IPS DF 6.9 (cell line): ENCODE measurements around the gene AMMECR1.
A peak's percentile ranks its signal among the peaks of the same experiment; 100 is the strongest.
"Not testable (repeated sequence)": the region's sequence is repeated elsewhere in the genome, so short reads cannot be mapped to it uniquely, and the experiment has no call there.

Experiments
- DNase-seq: peaks from one replicate; pipeline ENCODE4 v3.0.0-alpha.2; 2013; ENCODE audit warnings: low read depth, low spot score
- H3K27ac ChIP-seq: one replicate; pipeline ENCODE4 v1.5.1; 2013; ENCODE audit warnings: low read length, control low read depth
- H3K27me3 ChIP-seq: 2 replicates; pipeline ENCODE4 v1.6.1; 2013; ENCODE audit warnings: mild to moderate bottlenecking, low read length; ENCODE audit not compliant: control insufficient read depth, insufficient read depth
- H3K36me3 ChIP-seq: 2 replicates; pipeline ENCODE4 v1.6.1; 2013; ENCODE audit warnings: low read length; ENCODE audit not compliant: control insufficient read depth, insufficient read depth
- H3K4me1 ChIP-seq: 2 replicates; pipeline ENCODE4 v1.6.1; 2013; ENCODE audit warnings: low read length; ENCODE audit not compliant: control insufficient read depth, insufficient read depth
- H3K4me3 ChIP-seq: 2 replicates; pipeline ENCODE4 v1.5.1; 2013; ENCODE audit warnings: mild to moderate bottlenecking, low read length
- H3K9me3 ChIP-seq: 2 replicates; pipeline ENCODE4 v1.6.1; 2013; ENCODE audit warnings: low read length, inconsistent platforms; ENCODE audit not compliant: control insufficient read depth, insufficient read depth
- WGBS: extraction: QIAGEN DNeasy Blood & Tissue Kit; methylation state at CpG from one replicate; pipeline ENCODE4 v1.1.7; 2013; ENCODE audit warnings: mixed read lengths, missing lambda C conversion rate; ENCODE audit not compliant: insufficient read length, insufficient coverage; 5-methylcytosine and 5-hydroxymethylcytosine counted together

The AMMECR1 gene

DNA sequence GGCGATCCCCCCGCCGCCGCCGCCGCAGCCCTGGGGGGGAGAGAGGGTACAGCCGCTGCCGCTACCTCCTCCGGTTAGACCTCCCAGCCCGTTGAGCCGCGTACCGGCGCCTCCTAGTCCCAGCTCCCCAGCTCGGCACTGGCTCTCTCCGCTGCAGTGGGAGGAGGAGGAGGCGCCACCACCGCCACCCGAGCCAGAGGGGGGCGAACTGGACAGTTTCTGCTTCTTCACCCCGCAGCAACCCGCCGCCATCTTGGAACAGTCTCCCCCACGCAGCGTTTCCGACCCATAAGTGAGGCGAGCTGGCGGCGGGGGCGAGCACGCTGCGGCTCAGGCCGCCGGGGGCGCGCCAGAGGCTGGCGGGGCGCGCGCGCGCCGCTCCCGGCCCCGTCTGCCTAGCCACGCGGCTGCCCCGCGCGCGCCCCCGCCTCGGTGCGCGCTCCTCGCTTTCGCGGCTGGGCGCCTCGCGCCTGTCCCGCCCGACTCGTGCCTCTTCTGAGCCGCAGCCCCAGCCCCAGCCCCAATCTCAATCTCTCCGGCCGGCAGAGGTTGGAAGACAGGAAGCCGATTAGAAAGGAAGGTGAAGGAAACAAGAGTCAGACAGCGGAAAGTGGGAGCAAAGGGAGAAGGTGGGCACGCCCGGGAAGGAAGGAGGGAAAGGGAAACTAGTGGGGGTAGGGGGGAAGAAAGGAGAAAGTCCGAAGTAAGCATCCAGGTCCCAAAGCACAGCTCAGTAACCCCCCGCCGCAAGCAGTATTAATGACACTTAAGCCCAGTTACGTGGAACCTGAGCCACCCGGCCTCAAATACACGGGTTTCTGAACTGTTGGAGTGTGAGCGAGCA is at the start of gene AMMECR1:
TSS of gene AMMECR1 (minus strand) at position 266 of the 844 bp plus-strand sequence. CDS start at position 252, 14 bp downstream.
- H3K4me3 ChIP-seq = peak within 1 kb of the TSS; percentile 91; the same call in 1 of the 2 replicates
- no peaks in the 10 kb centered on the region for H3K27me3 ChIP-seq
- no CpG with 5 or more reads among the region's 78 CpGs for WGBS
- DNase-seq = peak; percentile 13
- no peaks in the 10 kb centered on the region for H3K9me3 ChIP-seq
- H3K27ac ChIP-seq = no peak within 1 kb of the TSS
- no peaks in the 10 kb centered on the region for H3K36me3 ChIP-seq
- H3K4me1 ChIP-seq = no peaks in the 10 kb centered on the region

DNA sequence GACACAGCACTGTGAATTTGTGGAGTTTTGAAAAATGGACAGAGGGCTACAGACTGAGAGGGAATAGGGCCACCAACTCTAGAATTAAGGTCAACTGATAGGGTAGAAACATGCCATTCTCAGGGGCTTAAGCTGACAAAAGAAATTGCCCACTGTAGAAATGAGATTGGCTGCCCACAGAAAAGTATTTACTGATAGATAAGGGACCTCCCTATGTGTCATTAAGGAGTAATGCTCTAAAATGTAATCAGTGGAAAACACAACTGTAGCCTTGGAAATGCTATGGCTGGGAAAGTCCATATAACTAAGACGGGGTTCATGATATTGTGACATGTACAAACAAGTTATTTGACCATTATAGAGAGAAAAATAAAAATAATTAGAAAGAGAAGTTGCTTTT is 45.4 kb upstream of the AMMECR1 start:
- WGBS = no CpG with 5 or more reads among the region's 1 CpG
- Histone ChIP-seq H3K27ac (no peak overlapping the region), H3K9me3 (no peaks in the 10 kb centered on the region), H3K27me3 (no peaks in the 10 kb centered on the region), H3K36me3 (no peaks in the 10 kb centered on the region), H3K4me3 (no peak overlapping the region), H3K4me1 (no peaks in the 10 kb centered on the region)
- no peak for DNase-seq

DNA sequence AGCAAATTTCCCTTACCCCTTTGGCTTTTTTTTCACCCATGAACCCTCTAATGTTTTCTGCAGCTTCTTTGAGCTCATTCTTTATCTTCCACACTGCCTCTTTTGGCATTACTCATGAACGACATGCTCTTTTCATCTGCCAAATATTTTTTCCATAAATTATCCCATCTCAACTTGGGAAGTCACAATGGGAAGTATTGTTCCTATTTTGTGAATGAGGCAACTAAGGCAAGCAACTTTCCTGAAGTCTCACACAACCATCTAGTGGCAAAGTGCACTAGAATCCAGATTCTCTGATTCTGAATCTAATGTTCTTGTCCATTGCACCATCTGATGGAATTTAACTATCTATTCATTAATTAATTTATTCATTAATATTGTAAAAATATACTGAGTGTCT is 41.4 kb upstream of the AMMECR1 start:
- no peaks in the 10 kb centered on the region for H3K36me3 ChIP-seq
- H3K4me1 ChIP-seq = no peaks in the 10 kb centered on the region
- no peak for DNase-seq
- H3K9me3 ChIP-seq = no peaks in the 10 kb centered on the region
- H3K27ac ChIP-seq = no peak overlapping the region
- H3K27me3 ChIP-seq = no peaks in the 10 kb centered on the region
- WGBS = no CpG with 5 or more reads among the region's 1 CpG
- no peak overlapping the region for H3K4me3 ChIP-seq

DNA sequence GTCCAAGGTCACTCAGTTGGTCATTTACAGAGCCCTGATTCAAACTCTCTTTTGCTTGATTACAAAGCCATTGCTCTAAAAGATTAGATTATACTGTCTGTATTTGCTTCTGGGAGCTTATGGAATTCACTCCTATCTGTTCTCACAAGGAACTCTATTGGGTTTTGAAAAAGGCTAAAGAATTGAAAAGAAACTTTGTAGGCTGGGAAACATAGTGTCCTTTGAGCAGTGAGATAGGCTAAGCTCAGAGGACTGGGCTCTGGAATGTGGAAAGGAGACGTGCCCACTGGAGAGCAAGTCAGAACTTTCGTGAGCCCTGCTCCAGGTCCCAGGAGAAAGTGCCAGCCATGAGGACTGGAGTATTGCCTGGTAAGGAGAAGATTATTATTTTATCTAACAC is 40.7 kb upstream of the AMMECR1 start, which contains the start of gene RTL9:
TSS of gene RTL9 (plus strand) at position 301 of the 400 bp plus-strand sequence. CDS start 91,770 bp downstream, outside the sequence.
- no peak for DNase-seq
- Histone ChIP-seq H3K27me3 (no peaks in the 10 kb centered on the region), H3K9me3 (no peaks in the 10 kb centered on the region), H3K36me3 (no peaks in the 10 kb centered on the region), H3K4me3 (no peak within 1 kb of the TSS), H3K27ac (no peak within 1 kb of the TSS), H3K4me1 (no peaks in the 10 kb centered on the region)
- WGBS = no CpG with 5 or more reads among the region's 2 CpGs

DNA sequence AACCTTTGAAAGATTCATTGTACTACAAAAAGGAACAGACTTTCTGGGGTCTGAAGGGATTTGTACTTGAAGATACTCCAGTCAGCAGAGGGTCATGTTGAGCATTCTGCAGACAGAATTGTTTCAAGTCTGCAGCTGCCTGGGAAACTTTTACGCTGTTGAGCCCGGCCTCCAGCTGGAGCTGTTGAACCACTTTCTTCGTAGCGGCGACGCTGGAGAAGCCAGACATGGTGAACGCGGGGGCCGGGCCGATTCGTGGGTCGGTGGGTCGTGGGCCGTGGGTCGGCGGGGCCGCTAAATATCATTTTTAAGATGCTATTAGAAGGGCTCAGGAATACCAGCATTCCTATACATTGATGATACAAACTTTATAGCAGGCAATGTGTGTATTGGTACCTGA is 28.8 kb upstream of the AMMECR1 start:
- Histone ChIP-seq H3K36me3 (no peaks in the 10 kb centered on the region), H3K4me3 (no peak overlapping the region), H3K27ac (no peak overlapping the region), H3K9me3 (no peaks in the 10 kb centered on the region), H3K27me3 (no peaks in the 10 kb centered on the region), H3K4me1 (no peaks in the 10 kb centered on the region)
- no CpG with 5 or more reads among the region's 17 CpGs for WGBS
- DNase-seq = no peak

DNA sequence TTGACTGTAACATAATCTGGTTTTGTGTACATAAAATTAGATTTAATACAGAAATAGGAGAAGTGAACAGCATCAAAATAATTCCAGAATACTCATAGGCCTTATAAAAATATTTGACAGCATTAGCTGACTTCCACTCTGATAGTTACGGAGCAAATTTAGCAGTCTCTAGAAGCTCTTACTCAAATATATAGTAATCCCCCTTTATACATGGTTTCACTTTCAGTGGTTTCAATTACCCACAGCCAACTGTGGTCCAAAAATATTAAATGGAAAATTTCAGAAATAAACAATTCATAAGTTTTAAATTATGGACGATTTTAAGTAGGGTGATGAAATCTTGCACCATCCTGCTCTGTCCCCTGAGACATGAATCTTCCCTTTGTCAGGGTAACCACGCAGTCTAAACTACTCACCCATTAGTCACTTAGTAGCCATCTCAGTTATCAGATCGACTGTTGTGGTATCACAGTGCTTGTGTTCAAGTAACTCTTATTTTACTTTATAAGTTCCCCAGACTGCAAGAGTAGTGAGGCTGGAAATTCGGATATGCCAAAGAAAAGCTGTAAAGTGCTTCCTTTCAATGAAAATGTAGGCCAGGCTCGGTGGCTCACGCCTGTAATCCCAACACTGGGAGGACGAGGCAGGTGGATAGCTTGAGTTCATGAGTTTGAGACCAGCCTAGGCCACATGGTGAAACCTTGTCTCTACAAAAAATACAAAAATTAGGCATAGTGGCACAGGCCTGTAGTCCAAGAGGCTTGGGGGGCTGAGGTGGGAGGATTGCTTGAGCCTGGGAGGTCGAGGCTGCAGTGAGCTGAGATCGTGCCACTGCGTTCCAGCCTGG is 23.5 kb upstream of the AMMECR1 start:
- Histone ChIP-seq H3K9me3 (no peaks in the 10 kb centered on the region), H3K4me3 (no peak overlapping the region), H3K4me1 (no peaks in the 10 kb centered on the region), H3K36me3 (no peaks in the 10 kb centered on the region), H3K27ac (no peak overlapping the region), H3K27me3 (no peaks in the 10 kb centered on the region)
- DNase-seq = no peak
- no CpG with 5 or more reads among the region's 11 CpGs for WGBS

DNA sequence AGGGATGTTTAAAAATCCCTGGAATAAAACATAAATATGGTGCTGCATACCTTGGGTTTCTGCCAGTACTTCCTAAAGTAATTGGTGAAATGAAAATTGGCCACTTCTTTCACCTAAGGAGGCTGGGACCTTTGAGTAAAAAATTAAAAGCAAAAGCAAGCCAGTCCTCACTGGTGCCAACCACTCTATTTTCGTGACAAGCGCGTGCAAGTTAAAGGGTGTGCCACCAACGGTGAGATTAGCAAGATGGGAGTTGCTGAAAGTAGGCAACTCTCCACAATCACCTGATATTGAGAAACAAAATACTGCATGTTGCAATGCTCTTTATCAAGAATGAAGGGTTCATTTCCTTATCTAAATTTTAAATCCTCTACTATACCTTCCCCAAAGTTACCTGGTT is 21.1 kb upstream of the AMMECR1 start:
- Histone ChIP-seq H3K36me3 (no peaks in the 10 kb centered on the region), H3K27me3 (no peaks in the 10 kb centered on the region), H3K4me3 (no peak overlapping the region), H3K27ac (no peak overlapping the region), H3K4me1 (no peaks in the 10 kb centered on the region), H3K9me3 (no peaks in the 10 kb centered on the region)
- no CpG with 5 or more reads among the region's 4 CpGs for WGBS
- no peak for DNase-seq

DNA sequence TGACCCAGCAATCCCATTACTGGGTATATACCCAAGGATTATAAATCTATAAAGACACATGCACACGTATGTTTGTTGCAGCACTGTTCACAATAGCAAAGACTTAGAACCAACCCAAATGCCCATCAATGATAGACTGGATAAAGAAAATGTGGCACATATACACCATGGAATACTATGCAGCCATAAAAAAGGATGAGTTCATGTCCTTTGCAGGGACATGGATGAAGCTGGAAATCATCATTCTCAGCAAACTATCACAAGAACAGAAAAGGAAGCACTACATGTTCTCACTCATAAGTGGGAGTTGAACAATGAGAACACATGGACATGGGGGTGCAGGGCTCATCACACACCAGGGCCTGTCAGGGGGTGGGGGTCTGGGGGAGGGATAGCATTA is 15.6 kb upstream of the AMMECR1 start:
- H3K27me3 ChIP-seq = not testable (repeated sequence)

DNA sequence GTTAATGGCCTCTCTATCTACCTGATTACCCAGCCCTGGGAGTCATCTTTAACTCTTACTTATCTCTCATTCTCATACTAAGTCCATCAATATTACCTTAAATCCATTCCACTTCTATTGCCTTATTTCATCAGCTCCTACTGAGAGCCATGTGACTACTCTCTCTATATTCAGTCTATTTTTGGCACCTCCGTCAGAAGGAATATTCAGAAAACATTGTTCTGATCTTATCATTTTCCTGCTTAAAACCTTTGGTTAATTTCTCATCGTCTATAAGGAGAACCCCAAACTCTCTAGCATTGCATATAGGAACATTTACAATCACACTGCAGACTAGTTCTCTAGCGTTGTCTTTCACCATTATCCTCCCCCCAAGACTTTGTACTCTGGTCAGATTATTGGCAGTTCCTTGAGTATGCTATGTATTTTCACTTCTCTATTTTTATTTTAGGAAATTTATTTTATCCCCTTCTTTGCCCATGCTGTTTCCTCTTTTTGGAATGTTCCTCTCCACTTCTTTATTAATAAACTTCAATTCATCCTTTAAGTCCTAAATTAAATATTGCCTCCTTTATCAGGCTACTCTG is 13.7 kb upstream of the AMMECR1 start:
- WGBS = no CpG with 5 or more reads among the region's 3 CpGs
- H3K27me3 ChIP-seq = no peaks in the 10 kb centered on the region

More for the DNA sequence above, 15.6 kb upstream of the AMMECR1 start:
- not testable (repeated sequence) for H3K27ac ChIP-seq, H3K36me3 ChIP-seq, H3K9me3 ChIP-seq, H3K4me1 ChIP-seq, DNase-seq, H3K4me3 ChIP-seq
- WGBS = no CpG with 5 or more reads among the region's 1 CpG

DNA sequence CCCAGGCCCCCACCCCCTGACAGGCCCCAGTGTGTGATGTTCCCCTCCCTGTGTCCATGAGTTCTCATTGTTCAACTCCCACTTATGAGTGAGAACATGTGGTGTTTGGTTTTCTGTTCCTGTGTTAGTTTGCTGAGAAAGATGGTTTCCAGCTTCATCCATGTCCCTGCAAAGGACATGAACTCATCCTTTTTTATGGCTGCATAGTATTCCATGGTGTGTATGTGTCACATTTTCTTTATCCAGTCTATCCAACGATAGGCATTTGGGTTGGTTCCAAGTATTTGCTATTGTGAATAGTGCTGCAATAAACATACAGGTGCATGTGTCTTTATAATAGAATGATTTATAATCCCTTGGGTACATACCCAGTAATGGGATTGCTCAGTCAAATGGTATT is 10.7 kb upstream of the AMMECR1 start:
- not testable (repeated sequence) for H3K27ac ChIP-seq, H3K36me3 ChIP-seq, DNase-seq, H3K27me3 ChIP-seq, H3K4me3 ChIP-seq, H3K4me1 ChIP-seq, H3K9me3 ChIP-seq
- WGBS = no CpG with 5 or more reads among the region's 1 CpG

More for the DNA sequence above, 13.7 kb upstream of the AMMECR1 start:
- H3K4me3 ChIP-seq = no peak overlapping the region
- no peaks in the 10 kb centered on the region for H3K4me1 ChIP-seq
- no peak overlapping the region for H3K27ac ChIP-seq
- DNase-seq = no peak
- no peaks in the 10 kb centered on the region for H3K9me3 ChIP-seq
- H3K36me3 ChIP-seq = no peaks in the 10 kb centered on the region
